ENCODE measurements around the gene DPM3.
"Not testable (repeated sequence)": the region's sequence is repeated elsewhere in the genome, so short reads cannot be mapped to it uniquely, and the experiment has no call there.

Gene DPM3

GRCh38 chr1:155124503-155125463 is 15.5 kb downstream of the DPM3 start:
- DNase-seq: no peak

GRCh38 chr1:155123801-155124200 is 16.5 kb downstream of the DPM3 start:
- no peak for DNase-seq

DNA sequence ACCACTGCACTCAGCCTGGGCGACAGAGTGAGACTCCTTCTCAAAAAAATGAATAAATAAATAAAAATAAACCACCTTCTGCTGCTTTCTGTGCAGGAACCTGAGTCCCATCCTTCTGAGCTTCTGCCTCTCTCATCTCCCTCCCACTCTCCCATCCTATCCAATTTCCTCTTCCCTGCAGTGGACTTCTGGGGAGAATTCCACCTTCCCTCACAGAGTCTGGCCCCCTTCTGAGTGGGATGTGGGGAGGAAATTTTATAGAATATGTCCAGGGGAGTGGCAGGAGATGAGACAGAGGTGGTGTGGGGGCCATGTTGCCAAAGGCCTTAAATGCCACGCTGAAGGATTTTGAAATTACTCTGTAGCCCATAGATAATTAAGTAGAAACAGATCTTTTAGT is 18.0 kb downstream of the DPM3 start:
- DNase-seq: no peak

GRCh38 chr1:155121249-155121648 is 19.1 kb downstream of the DPM3 start:
- DNase-seq: no peak

- no peak for DNase-seq
Observed at GRCh38 chr1:155120253-155120652, 20.1 kb downstream of the DPM3 start.

DNA sequence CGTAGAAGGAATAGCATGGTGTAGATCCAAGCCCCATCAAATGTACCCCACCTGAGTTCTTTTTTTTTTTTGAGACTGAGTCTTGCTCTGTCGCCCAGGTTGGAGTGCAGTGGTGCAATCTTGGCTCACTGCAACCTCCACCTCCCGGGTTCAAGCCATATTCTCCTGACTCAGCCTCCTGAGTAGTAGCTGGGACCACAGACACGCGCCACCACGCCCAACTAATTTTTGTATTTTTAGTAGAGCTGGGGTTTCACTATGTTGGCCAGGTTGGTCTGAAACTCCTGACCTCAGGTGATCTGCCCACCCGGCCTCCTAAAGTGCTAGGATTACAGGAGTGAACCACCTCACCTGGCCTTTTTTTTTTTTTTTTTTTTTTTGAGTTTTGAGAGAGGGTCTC is 22.2 kb downstream of the DPM3 start:
- DNase-seq: not testable (repeated sequence)

DNA sequence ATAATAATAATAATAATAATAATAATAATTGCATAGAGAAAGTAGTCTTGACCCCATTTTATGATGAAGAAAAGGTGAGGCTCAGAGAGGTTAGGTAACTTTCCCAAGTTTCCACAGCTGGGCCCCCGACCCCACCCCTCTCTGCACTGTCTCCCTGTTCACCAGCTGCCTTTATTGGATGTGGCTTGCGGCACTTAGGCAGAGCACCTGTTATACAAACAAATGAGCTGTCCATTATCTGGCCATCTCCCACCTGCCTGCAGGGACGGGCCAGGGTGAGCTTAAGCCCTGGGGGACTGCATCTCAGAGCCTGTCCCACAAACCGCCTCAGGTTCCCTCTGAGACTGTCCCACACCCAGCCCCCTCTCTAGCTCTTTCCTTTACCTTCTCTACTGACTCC is 22.7 kb downstream of the DPM3 start:
- DNase-seq: no peak

DNA sequence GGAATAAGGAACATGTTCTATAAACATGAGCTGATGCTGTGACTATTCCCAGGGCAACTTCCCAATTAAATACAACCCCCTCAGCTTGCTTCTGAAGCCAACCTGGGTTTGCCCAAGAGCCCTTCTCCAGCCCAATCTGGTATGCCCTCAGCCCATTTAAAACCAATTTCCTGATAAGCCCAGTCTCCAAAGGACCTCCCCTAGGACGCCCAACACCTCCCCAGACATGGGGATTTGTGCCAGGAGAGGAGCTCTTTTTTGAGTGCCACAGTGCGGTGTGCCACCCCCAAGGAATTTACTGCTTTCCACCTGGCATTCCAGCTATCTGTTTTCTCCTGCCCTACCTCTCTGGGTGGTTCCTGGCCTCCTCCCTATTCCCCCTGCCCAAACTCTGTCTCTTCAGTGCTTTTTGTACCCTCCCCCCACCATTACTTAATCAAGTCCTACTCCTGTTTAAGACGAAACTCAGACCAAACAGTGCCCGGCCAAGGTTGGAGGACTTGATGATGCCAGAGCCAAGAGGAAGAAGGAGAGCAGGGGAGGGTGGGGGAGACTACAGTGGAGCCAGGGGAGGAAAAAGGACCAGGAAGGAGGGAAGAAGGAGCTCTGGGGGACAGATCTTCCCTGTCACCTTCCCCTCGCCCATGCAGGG is 24.1 kb downstream of the DPM3 start:
- no peak for DNase-seq

DNA sequence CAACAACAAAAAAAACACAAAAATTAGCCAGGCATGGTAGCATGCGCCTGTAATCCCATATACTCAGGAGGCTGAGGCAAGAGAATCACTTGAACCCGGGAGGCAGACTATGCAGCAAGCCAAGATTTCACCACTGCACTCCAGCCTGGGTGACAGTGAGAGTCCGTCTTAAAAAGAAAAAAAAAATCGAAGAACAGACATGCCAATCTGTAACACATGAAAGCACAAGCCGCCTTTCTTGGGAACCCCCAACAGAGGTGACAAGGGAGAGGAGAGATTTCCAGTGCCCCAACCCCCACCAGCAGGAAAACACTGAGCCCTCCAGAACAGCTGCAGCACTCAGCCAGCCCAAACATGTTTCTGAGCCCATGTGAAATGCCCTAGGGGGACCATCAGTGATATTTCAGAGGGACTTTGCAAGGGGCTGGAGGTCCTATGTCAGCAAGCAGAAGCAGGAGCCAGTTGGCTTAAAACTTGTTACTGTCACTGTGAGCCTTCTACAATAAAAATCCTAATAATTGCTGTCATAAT is 26.8 kb downstream of the DPM3 start:
- no peak for DNase-seq

- DNase-seq: no peak
Observed at GRCh38 chr1:155110826-155111225, 29.5 kb downstream of the DPM3 start.

DNA sequence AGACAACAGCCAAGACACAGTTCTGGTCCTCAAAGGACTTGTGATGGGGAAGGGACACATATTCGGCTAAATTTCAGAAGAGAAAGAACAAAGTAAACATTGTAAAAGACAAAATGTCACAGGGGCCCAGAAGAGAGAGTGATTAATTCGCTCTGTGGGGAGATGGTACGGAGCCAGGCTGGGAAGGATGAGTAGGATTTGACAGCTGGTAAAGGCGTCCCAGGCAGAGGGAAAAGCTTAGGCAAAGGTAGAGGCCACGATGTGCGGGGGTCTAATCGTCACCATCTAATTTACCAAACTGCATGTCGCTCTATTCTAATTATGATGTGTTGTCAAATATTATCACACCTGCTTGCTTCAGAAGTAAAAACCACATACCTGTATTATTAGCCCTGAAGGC is 29.9 kb downstream of the DPM3 start:
- no peak for DNase-seq

DNA sequence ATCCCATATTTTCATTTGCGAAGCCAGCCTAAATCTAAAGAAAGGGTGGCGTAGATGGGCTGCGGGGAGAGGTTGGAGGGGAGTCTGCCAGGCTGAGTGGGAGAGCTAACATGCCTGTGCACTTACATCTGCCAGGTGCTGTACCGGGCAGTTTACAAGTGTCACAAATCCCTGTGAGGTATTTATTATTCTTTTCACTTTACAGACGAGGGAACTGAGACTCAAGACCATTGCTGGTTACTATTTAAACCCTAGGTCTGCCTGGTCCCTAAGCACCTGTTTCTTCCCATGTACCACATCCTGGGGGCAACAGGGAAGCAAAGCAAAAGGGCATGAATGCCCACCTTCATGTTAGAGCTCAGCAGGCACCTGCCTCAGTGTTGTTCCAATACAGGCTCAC is 32.0 kb downstream of the DPM3 start:
- no peak for DNase-seq

DNA sequence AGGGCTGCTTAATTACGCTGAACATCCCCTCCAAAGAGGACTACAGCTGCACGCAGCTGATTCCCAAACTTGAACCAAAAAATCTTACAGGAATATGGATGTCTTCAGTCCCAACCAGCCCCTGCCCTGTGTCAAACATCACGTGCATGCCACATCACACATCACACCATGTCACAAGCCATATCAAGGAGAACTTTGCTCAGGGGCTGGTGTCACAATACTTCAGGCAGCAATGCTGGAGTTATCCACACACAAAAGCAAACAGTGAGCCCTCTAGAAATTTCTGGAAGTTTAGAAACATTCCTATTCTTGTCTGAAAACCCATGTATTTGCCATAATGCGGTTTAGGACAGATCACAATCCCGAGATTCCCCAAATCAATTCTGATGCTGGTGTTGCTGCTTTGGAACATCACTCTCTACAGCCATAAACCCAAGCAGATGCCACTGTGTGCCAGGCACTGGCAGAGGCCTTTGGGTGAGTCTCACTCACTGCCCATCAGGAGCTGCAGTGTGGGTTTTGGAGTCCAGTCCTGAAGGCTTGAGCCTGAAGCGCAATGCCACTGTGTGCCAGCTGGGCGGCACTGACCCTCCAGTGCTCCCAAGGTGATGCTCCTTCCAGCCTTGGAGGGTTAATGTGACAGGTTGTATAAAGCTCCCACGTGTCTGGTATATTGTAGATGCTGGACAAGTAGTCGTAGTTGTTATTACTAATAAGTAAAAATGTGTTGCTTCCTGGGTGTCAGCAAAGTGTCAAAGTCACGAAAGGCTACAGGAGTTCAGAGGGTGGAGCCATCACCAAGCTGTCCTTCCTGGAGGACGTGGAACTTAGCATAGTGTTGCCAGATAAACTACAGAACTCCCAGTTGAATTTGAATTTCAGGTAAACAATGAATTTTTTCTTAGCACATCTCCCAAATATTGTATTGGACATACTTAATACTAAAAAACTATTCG is 32.7 kb downstream of the DPM3 start:
- DNase-seq: no peak

DNA sequence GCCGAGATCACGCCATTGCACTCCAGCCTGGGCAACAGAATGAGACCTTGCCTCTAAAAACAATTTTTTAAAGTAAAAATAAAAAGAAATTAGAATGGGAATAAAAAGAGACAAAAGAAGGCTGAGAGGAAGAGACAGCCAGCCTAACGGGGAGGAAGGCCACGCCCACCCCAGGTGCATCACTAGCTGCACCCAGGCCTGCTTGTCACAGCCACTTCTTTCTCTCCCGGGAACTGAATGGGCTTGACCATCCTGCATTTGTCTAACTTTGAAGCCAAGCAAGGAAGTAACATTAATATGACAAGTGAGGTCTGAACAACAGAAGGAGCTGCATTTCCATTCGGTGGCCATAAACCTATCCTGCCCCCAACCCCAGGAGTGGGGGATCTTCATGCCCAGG is 33.5 kb downstream of the DPM3 start:
- DNase-seq: no peak

- DNase-seq: no peak
Observed at GRCh38 chr1:155105604-155106011, 34.7 kb downstream of the DPM3 start.

DNA sequence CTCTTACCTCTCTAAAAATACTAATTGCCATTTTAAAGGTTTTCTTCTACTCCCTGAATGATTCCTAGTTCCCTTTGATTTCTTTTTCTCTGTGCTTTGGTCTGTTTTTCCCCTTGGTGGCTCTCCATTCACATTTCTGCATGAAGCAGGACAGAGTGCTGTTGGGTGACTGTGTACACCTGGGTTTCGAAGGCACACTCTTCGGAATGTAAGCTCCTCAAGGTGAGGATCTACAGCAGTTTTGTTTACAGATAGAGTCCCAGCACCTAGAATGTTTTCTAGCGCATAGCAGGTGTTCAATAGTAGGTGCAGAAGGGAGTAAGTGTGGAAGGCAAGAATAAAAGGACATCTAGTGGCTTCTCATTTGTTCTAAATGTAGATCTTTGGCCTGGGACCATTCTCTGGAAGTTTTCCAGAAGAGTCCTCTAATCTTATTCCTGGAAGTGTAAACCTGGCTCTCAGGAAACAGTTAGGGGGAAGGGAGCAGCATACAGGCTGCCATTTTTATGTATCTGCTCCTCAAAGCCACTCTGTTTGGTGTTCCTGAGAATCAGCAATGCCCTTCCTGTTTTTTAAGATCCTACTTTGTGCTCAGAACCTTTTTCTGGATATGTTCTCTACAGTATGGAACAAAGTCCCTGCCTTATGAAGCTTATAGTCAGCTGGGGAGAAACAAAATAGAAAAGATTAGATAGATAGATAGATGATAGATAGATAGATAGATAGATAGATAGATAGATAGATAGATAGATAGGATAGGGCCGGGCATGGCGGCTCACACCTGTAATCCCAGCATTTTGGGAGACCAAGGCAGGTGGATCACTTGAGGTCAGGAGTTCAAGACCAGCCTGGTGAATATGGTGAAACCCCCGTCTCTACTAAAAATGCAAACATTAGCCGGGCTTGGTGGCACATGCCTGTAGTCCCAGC is 35.5 kb downstream of the DPM3 start:
- no peak for DNase-seq

GRCh38 chr1:155103325-155103724 is 37.0 kb downstream of the DPM3 start:
- no peak for DNase-seq

DNA sequence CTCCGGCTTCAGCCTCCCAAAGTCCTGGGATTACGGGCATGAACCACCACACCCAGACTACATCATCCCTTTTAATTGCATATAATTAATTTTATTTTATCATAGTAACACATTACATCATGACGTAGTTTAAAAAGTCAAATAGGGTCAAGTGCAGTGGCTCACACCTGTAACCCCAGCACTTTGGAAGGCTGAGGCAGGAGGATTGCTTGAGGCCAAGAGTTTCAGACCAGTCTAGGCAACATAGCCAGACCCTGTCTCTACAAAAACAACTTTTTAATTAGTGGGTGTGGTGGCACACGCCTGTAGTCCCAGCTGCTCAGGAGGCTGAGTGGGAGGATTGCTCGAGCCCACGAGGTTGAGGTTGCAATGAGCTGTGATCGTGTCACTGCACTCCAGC is 41.0 kb downstream of the DPM3 start:
- no peak for DNase-seq

- DNase-seq: no peak
Observed at GRCh38 chr1:155094622-155094948, 45.7 kb downstream of the DPM3 start.

GRCh38 chr1:155093911-155094621 is 46.3 kb downstream of the DPM3 start:
- DNase-seq: no peak

- DNase-seq: no peak
Observed at GRCh38 chr1:155092641-155093040, 47.7 kb downstream of the DPM3 start.

Measured in CD4-positive, alpha-beta T cell treated with Interleukin-6 for 4 hours (primary cell).